Measurements from ENCODE around the gene CAPN2.

DNA sequence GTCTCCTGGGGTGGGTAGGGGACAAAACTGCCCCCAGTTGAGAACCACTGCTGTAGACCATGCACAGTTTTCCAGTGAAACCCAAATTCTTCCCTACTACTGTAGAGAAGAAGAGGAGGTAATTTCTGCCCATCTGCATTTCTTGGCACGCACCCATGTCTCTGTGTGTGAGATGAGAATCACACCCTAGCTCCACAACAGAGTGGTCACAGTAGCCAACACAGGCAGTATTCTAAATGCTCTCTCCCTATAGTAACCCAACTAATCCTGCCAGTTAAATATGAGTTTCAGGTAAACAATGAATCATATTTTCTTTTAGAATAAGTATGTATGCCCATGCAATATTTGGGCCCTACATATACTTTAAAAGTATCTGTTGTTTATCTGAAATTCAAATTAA is 1.2 kb upstream of the CAPN2 start:
- TF ChIP-seq EZH2 (IDR thresholded peaks at IDR 0.05; ENCODE audit: low read length, unreplicated experiment) (no peak), EZH2phosphoT487 (IDR thresholded peaks at IDR 0.05; ENCODE audit: borderline replicate concordance, low read length) (no peak)
- TF ChIP-seq, protein P1, sequence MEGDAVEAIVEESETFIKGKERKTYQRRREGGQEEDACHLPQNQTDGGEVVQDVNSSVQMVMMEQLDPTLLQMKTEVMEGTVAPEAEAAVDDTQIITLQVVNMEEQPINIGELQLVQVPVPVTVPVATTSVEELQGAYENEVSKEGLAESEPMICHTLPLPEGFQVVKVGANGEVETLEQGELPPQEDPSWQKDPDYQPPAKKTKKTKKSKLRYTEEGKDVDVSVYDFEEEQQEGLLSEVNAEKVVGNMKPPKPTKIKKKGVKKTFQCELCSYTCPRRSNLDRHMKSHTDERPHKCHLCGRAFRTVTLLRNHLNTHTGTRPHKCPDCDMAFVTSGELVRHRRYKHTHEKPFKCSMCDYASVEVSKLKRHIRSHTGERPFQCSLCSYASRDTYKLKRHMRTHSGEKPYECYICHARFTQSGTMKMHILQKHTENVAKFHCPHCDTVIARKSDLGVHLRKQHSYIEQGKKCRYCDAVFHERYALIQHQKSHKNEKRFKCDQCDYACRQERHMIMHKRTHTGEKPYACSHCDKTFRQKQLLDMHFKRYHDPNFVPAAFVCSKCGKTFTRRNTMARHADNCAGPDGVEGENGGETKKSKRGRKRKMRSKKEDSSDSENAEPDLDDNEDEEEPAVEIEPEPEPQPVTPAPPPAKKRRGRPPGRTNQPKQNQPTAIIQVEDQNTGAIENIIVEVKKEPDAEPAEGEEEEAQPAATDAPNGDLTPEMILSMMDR (conservative IDR thresholded peaks at IDR 0.05; ENCODE audit: low read depth, low read length) = no peak
